Panc1 (cell line): ENCODE measurements around the gene TRPM4. TPM values are rescaled to one million over a fixed set of nuclear protein-coding genes. Genes with fewer than 3 reads are reported as not detected.

Source experiments
- ATAC-seq: fragments of 200-7000 bp; cut with Tn5 transposase; 2 replicates; pipeline ENCODE4 v1.9.1; 2020; ENCODE audit warnings: mild to moderate bottlenecking, moderate library complexity
- BruUV-seq: library from RNA; stranded (reverse); fragments of 400-500 nt; replicated peaks from 2 replicates; lab custom pipeline; 2021; lab: Mats Ljungman, UMichigan
- CTCF ChIA-PET: fragments of 300-600 bp; sonication (Branson Sonifier 250); formaldehyde crosslinking; loops from one replicate; lab custom pipeline; 2022; ENCODE audit warnings: antibody characterized with exemption; lab: Charles Lee
- POLR2A ChIA-PET: fragments of 300-600 bp; sonication (Branson Sonifier 250); formaldehyde crosslinking; loops from one replicate; lab custom pipeline; 2022; ENCODE audit warnings: antibody characterized with exemption; lab: Charles Lee
- DNase-seq: peaks from one replicate; pipeline ENCODE4 v3.0.0-alpha.2; 2010; ENCODE audit warnings: low read depth, low spot score
- H3K27ac ChIP-seq: 2 replicates; pipeline ENCODE4 v1.5.1; 2011; ENCODE audit warnings: mild to moderate bottlenecking, low read length, inconsistent platforms
- H3K27me3 ChIP-seq: fragments of 200-500 bp; sonication (Bioruptor generic); 2 replicates; pipeline ENCODE4 v1.6.0; 2014; ENCODE audit warnings: low read length, inconsistent platforms; ENCODE audit not compliant: control insufficient read depth, insufficient read depth
- H3K36me3 ChIP-seq: fragments of 200-500 bp; sonication (Bioruptor generic); 2 replicates; pipeline ENCODE4 v1.5.1; 2014; ENCODE audit warnings: inconsistent platforms, mild to moderate bottlenecking, low read length, moderate library complexity; ENCODE audit not compliant: control insufficient read depth, insufficient read depth
- H3K4me1 ChIP-seq: 2 replicates; pipeline ENCODE4 v1.5.1; 2011; ENCODE audit warnings: inconsistent platforms, mild to moderate bottlenecking, low read length, moderate library complexity; ENCODE audit not compliant: control insufficient read depth, insufficient read depth
- H3K4me3 ChIP-seq, 2 experiments: 2 replicates each; pipeline ENCODE4 v1.5.1; 2011 to 2012; ENCODE audit warnings: low read depth in 2 of 2, low read length in 2 of 2, mild to moderate bottlenecking in 2 of 2, inconsistent platforms in 1 of 2, moderate library complexity in 1 of 2
- H3K9me3 ChIP-seq: fragments of 200-500 bp; sonication (Bioruptor generic); 2 replicates; pipeline ENCODE4 v1.5.1; 2014; ENCODE audit warnings: low read depth, mild to moderate bottlenecking, inconsistent platforms, low read length, moderate library complexity; ENCODE audit not compliant: control insufficient read depth, insufficient read depth
- POLR2AphosphoS5 ChIP-seq: IDR thresholded peaks from 2 replicates; pipeline ENCODE4 v1.6.1; 2012; ENCODE audit warnings: mild to moderate bottlenecking, low read depth, low read length, moderate library complexity
- SIN3A ChIP-seq: IDR thresholded peaks from 2 replicates; pipeline ENCODE4 v1.6.1; 2012; ENCODE audit warnings: low read depth, mild to moderate bottlenecking, low read length, moderate library complexity, borderline replicate concordance; ENCODE audit not compliant: insufficient read depth
- TCF7L2 ChIP-seq: IDR thresholded peaks from 2 replicates; pipeline ENCODE4 v1.6.1; 2011; ENCODE audit warnings: mild to moderate bottlenecking, low read depth, low read length, inconsistent platforms
- in situ Hi-C: cut with HindIII; loops from 2 replicates; pipeline ENCODE4 v1.10.0; 2016; ENCODE audit warnings: low sequenced_read_pairs, low pct_unique_long_range_greater_than_20kb
- intact Hi-C: fragments of 100-400 bp; cut with micrococcal nuclease; formaldehyde crosslinking; loops from one replicate; pipeline ENCODE4 v1.10.0; 2022; ENCODE audit not compliant: unreplicated experiment
- total RNA-seq: library from RNA; stranded (reverse); gene quantifications from one replicate; pipeline ENCODE4 v1.2.1, GENCODE V29; 2021; ENCODE audit not compliant: unreplicated experiment
- TF ChIP-seq, protein P1 (sequence below), 2 experiments: IDR thresholded peaks; 2 replicates each; pipeline ENCODE4 v1.6.1; 2011 to 2012; ENCODE audit warnings: low read depth in 2 of 2, control low read depth in 1 of 2, low read length in 1 of 2, mild to moderate bottlenecking in 1 of 2, moderate library complexity in 1 of 2; ENCODE audit not compliant: insufficient read depth in 1 of 2
- TF ChIP-seq, protein P2 (sequence below): fragments of 450-650 bp; IDR thresholded peaks from 2 replicates; pipeline ENCODE4 v1.5.1; 2017; ENCODE audit warnings: mild to moderate bottlenecking

Gene TRPM4
- total RNA-seq, 1 experiment from 2014 or later: 19.4 TPM

DNA sequence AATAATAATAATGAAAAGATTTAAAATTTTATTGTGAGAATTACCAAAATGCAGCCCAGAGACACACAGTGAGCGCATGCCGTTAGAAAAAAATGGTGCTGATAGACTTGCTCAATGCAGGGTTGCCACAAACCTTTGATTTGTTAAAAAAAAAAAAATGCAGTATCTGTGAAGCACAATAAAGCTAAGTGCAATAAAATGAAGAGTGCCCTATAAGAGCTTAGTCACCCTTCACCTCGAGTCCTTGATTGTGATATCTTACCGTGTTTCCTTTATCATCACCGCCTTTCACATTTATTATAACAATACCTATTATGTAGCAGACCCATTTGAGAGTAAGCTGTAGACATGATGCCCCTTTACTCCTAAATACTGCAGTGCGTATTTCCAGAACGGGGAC lies 84.2 kb downstream of the TRPM4 start:
- POLR2A ChIA-PET: no interaction called here

DNA sequence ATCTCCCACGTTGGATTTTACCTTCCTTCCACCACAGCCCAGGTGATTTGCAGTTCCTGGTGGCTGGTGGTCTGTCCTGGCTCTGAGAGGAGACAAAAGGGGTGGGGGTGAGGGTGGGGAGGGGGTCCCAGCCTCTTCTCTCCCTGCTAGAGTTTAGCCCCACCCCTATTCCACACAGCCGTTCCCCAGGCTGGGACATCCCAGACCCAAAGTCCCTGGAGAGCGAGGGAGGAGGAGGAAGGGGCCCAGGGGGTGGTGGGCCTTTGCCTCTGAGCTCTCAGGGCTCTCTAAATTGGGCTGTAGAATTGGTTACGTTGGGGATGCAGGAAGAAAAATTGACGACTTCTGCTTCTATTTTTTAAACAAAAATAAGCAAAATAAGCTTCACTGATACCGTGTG lies 85.5 kb downstream of the TRPM4 start:
- no peak overlapping the region for H3K27ac ChIP-seq
- no TSS peak for BruUV-seq
- TF ChIP-seq, protein P1, sequence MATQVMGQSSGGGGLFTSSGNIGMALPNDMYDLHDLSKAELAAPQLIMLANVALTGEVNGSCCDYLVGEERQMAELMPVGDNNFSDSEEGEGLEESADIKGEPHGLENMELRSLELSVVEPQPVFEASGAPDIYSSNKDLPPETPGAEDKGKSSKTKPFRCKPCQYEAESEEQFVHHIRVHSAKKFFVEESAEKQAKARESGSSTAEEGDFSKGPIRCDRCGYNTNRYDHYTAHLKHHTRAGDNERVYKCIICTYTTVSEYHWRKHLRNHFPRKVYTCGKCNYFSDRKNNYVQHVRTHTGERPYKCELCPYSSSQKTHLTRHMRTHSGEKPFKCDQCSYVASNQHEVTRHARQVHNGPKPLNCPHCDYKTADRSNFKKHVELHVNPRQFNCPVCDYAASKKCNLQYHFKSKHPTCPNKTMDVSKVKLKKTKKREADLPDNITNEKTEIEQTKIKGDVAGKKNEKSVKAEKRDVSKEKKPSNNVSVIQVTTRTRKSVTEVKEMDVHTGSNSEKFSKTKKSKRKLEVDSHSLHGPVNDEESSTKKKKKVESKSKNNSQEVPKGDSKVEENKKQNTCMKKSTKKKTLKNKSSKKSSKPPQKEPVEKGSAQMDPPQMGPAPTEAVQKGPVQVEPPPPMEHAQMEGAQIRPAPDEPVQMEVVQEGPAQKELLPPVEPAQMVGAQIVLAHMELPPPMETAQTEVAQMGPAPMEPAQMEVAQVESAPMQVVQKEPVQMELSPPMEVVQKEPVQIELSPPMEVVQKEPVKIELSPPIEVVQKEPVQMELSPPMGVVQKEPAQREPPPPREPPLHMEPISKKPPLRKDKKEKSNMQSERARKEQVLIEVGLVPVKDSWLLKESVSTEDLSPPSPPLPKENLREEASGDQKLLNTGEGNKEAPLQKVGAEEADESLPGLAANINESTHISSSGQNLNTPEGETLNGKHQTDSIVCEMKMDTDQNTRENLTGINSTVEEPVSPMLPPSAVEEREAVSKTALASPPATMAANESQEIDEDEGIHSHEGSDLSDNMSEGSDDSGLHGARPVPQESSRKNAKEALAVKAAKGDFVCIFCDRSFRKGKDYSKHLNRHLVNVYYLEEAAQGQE (IDR thresholded peaks at IDR 0.05; ENCODE audit: insufficient read depth in 1 of 2, low read depth in 2 of 2, low read length in 1 of 2): no peak
- TF ChIP-seq POLR2AphosphoS5: no peak
- TF ChIP-seq TCF7L2: no peak
- TF ChIP-seq SIN3A: no peak
- TF ChIP-seq, protein P2, sequence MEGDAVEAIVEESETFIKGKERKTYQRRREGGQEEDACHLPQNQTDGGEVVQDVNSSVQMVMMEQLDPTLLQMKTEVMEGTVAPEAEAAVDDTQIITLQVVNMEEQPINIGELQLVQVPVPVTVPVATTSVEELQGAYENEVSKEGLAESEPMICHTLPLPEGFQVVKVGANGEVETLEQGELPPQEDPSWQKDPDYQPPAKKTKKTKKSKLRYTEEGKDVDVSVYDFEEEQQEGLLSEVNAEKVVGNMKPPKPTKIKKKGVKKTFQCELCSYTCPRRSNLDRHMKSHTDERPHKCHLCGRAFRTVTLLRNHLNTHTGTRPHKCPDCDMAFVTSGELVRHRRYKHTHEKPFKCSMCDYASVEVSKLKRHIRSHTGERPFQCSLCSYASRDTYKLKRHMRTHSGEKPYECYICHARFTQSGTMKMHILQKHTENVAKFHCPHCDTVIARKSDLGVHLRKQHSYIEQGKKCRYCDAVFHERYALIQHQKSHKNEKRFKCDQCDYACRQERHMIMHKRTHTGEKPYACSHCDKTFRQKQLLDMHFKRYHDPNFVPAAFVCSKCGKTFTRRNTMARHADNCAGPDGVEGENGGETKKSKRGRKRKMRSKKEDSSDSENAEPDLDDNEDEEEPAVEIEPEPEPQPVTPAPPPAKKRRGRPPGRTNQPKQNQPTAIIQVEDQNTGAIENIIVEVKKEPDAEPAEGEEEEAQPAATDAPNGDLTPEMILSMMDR: no peak
- in situ Hi-C loops (no loop called here), intact Hi-C loops (no loop called here)
- no peaks in the 10 kb centered on the region for H3K36me3 ChIP-seq
- POLR2A ChIA-PET: no interaction called here
- H3K4me3 ChIP-seq: no peak overlapping the region
- H3K9me3 ChIP-seq: no peaks in the 10 kb centered on the region
- no peaks in the 10 kb centered on the region for H3K4me1 ChIP-seq
- ATAC-seq: no peak
- H3K27me3 ChIP-seq: no peaks in the 10 kb centered on the region
- DNase-seq: no peak
- CTCF ChIA-PET: interaction anchor here (0.6 kb wide), 1 partner anchor 200 kb away, joined by 3 read pairs; no protein-coding TSS in a partner anchor

More for the DNA sequence above, 84.2 kb downstream of the TRPM4 start:
- no peaks in the 10 kb centered on the region for H3K9me3 ChIP-seq
- TF ChIP-seq, protein P2: no peak
- TF ChIP-seq SIN3A (no peak), TCF7L2 (no peak), POLR2AphosphoS5 (no peak)
- TF ChIP-seq, protein P1 (IDR thresholded peaks at IDR 0.05; ENCODE audit: insufficient read depth in 1 of 2, low read depth in 2 of 2, low read length in 1 of 2): no peak
- BruUV-seq: no TSS peak
- intact Hi-C loops (no loop called here), in situ Hi-C loops (no loop called here)
- H3K4me1 ChIP-seq: no peaks in the 10 kb centered on the region
- CTCF ChIA-PET: no interaction called here
- ATAC-seq (no peak), DNase-seq (no peak)
- H3K27me3 ChIP-seq: no peaks in the 10 kb centered on the region
- H3K27ac ChIP-seq: no peak overlapping the region
- no peak overlapping the region for H3K4me3 ChIP-seq
- no peaks in the 10 kb centered on the region for H3K36me3 ChIP-seq
